NT2/D1 (cell line): Measurements from ENCODE around the gene HOXC6.

ENCODE experiments used
- YY1 ChIP-seq: IDR thresholded peaks from 2 replicates; pipeline ENCODE4 v1.6.1; 2011; ENCODE audit not compliant: insufficient read length, insufficient read depth
- ZNF274 ChIP-seq: IDR thresholded peaks from 2 replicates; pipeline ENCODE4 v1.6.1; 2011; ENCODE audit warnings: mild to moderate bottlenecking, low read depth, low read length

- TF ChIP-seq YY1: no peak
- no peak for TF ChIP-seq ZNF274
These were observed 22.2 kb upstream of the HOXC6 start for GRCh38 chr12:54005853-54006558.
